HG03571 (cell line): ENCODE measurements around the gene LDLRAP1.

ENCODE experiments used
- ATAC-seq: cut with Tn5 transposase; IDR thresholded peaks from one replicate; pipeline ENCODE4 v1.9.1; 2021; ENCODE audit not compliant: unreplicated experiment

LDLRAP1 gene

DNA sequence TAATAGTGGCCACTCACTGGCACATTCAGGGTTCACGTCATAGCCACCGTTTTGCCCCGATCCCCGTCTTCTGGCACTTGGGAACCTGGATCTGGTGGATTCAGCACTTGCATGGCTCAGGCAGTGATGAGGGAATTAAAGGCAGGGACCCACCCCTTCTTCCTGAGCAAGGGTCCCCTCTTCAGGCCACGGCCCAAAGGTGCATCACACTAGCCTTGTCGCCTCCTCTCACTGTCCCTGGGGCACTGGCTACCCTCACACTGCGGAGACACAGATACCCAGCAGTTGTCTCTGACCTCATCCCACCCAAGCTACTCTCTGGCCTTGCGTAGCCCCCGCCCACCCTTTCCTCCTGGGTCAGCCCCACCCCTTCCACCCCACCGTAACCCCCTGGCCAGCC is 19.9 kb upstream of the LDLRAP1 start:
- ATAC-seq, result no peak

GRCh38 chr1:25524568-25525360 is 18.6 kb upstream of the LDLRAP1 start:
- no peak for ATAC-seq

- ATAC-seq, result no peak
These were observed 18.1 kb upstream of the LDLRAP1 start for GRCh38 chr1:25525361-25525688.

GRCh38 chr1:25526753-25527152 is 16.7 kb upstream of the LDLRAP1 start:
- no peak for ATAC-seq

- no peak for ATAC-seq
These were observed 16.1 kb upstream of the LDLRAP1 start for GRCh38 chr1:25527226-25527846.

- ATAC-seq, result no peak
These were observed 15.3 kb upstream of the LDLRAP1 start for GRCh38 chr1:25527946-25528595.

DNA sequence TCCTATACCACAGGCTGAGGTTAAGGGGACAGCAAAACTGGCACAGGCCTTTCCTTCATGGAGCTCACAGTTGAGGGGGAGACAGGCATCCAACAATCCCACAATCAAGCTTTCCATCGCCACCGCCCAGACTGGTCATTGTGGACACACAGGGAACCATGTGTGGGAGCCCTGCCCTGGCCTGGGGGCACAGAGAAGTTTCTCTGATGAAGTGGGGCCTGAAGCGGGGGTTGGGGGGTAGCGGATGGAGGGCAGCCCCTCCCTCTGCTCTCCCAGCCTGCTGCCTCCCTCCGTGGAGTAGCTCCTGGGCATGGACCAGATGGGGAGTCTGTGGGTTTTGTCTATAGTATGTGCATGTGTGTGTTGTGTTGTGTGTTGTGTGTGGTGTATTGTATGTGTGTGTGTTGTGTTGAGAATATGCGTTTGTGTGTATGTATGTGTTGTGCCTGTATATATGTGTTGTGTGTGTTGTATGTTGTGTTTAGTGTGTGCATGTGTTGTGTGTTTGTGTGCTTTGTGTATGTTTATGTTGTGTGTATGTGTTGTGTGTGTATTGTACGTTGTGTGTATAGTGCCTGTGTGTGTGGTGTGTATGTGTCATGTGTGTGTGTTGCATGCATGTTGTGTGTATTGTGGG is 14.4 kb upstream of the LDLRAP1 start:
- ATAC-seq, result no peak

DNA sequence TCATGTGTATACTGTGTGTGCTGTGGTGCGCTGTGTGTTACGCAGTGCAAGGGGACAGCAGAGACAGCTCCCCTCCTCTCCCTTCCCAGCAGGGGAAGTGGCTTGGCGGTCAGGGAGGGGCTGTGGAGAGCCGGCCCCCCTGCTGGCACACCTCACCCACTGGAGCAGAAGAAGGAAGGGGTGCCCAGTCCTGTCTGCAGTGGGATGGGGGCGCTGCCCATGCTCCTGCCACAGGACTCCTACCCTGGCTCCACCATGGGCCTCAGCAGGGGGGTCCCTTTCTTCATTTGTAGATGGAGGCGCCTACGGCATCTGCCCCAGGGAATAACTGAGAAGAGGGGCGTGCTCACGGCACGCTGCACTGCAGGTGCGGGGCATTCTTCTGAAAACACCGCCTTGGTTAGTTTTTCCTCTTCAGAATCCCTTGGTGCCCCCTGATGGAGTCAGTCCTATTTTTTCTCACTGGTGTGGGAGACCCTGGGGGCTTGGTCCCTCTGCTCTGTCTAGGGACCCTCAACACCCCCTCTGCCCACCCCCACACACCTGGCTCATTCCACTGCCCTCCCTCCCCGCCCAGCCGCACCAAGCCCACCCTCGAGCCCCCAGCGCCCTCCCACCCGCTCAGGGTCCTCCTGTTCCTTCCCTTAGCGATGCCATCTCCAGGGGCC is 13.8 kb upstream of the LDLRAP1 start:
- no peak for ATAC-seq

DNA sequence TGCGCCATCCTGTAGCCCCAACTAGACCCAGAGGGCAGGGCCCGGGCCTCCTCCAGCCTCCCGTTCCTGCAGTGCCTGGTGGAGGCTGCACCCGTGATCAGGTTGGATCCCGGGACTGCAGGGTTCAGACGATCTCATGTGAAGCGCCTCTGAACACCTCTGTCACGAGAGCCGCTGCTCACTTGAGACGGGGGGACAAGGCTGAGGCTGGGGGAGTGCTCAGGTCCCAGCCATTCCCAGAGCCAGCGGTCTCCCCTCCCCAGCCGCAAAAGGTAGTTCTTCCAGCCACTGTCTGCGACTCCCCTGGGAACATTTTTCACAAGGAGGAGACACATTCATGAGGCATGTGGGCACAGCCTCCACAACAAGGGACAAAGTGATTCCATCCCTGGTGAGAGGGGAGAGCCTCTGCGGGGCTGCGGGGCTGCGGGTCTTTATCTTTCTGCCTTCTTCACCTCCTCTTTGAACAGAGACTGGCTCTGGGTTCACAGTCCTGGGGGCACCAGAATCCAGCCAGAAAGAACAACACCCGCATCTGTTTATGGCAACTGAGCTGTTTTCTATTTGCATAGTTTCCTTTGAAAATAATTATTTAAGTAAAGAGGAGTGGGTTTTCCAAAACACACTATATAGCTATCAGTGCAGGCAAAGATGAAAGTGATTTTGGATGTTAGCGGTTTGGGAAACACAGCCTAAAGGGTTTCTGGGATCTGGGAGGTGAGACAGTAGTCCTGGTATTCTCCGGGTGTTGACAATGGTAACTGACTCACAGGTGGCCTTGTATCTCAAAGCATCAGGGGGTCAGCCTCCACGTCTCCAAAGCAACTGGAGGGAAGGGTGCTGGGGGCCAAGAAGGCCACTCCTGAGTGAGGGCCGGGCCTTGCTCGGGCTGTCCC is 13.0 kb upstream of the LDLRAP1 start:
- no peak for ATAC-seq

- no peak for ATAC-seq
These were observed 12.3 kb upstream of the LDLRAP1 start for GRCh38 chr1:25531082-25531461.

DNA sequence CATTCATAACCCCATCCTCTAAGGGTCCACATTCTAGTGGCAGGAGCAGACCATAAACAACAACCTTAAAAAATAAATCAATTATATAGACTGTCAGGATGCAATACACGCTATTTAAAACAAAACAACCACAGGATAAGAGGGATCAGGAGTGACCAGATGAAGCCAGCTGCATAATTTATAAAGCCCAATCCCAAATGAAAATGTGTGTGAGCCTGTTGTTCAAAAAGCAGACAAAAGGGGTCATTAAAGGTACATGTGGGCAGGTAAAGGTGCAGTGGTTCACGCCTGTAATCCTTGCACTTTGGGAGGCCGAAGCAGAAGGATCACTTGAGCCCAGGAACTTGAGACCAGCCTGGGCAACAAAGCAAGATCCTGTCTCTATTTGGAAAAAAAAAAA is 10.4 kb upstream of the LDLRAP1 start:
- ATAC-seq, result no peak

- ATAC-seq, result no peak
These were observed 9.5 kb upstream of the LDLRAP1 start for GRCh38 chr1:25533775-25534409.

GRCh38 chr1:25534410-25534788 is 9.0 kb upstream of the LDLRAP1 start:
- no peak for ATAC-seq

GRCh38 chr1:25536124-25536523 is 7.3 kb upstream of the LDLRAP1 start:
- ATAC-seq, result no peak

- ATAC-seq, result no peak
These were observed 6.1 kb upstream of the LDLRAP1 start for GRCh38 chr1:25537153-25537831.

- no peak for ATAC-seq
These were observed 5.1 kb upstream of the LDLRAP1 start for GRCh38 chr1:25538191-25538767.

DNA sequence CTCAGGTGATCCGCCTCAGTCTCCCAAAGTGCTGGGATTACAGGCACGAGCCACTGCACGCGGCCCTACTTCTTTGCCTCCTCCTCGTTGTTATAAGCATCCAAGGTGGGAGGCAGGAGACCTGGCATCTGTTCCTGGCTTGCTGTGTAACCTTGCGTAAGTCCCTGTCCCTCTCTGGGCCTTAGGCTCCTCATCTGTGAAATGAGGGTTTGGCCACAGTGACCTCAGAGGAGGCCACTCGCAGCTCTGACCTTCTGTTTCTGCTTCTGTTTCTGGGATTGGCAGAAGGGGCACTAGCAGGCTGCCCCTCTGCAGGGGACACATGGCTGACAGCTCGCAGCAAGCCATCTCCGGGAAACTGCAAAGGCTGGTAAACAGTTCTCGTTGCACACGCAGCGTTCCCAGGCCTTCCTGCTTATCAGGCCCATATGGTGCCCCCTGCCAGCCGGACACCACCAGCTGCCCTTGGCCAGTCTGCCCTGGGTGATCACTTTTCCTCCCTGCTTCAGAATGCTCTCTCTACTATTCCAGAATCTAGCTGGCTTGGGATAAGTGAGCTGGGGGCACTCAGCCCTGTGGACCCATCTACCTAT is 2.6 kb upstream of the LDLRAP1 start:
- no peak for ATAC-seq

GRCh38 chr1:25541425-25541824 is 2.0 kb upstream of the LDLRAP1 start:
- ATAC-seq, result no peak
